HUES64 (cell line): ENCODE measurements around the gene NT5C3B.
A peak's percentile ranks its signal among the peaks of the same experiment; 100 is the strongest.
"Not testable (repeated sequence)": the region's sequence is repeated elsewhere in the genome, so short reads cannot be mapped to it uniquely, and the experiment has no call there.

Source experiments
- H3K27ac ChIP-seq: 2 replicates; pipeline ENCODE4 v1.7.0; 2013; ENCODE audit warnings: low read depth, low read length, inconsistent platforms
- H3K27me3 ChIP-seq: 2 replicates; pipeline ENCODE4 v1.6.1; 2013; ENCODE audit warnings: mild to moderate bottlenecking, low read length; ENCODE audit not compliant: insufficient read depth
- H3K36me3 ChIP-seq: 2 replicates; pipeline ENCODE4 v1.6.1; 2013; ENCODE audit warnings: mild to moderate bottlenecking, low read length; ENCODE audit not compliant: insufficient read depth
- H3K4me1 ChIP-seq: 2 replicates; pipeline ENCODE4 v1.6.1; 2013; ENCODE audit warnings: mild to moderate bottlenecking, low read length, moderate library complexity; ENCODE audit not compliant: insufficient read depth
- H3K4me3 ChIP-seq: 2 replicates; pipeline ENCODE4 v1.5.1; 2013; ENCODE audit warnings: mild to moderate bottlenecking, low read length, moderate library complexity
- H3K9ac ChIP-seq: 2 replicates; pipeline ENCODE4 v1.6.1; 2013; ENCODE audit warnings: mild to moderate bottlenecking, low read depth, low read length
- H3K9me3 ChIP-seq: 2 replicates; pipeline ENCODE4 v1.6.1; 2013; ENCODE audit warnings: low read depth, low read length; ENCODE audit not compliant: insufficient read depth
- WGBS: fragments of 150-250, 120-280 bp; methylation state at CpG from one replicate; pipeline ENCODE4 v1.1.7; 2013; ENCODE audit warnings: missing lambda C conversion rate; 5-methylcytosine and 5-hydroxymethylcytosine counted together

NT5C3B gene

GRCh38 chr17:41865596-41865893, 29.5 kb upstream of the NT5C3B start:
- peaks cover 27% of the 10 kb centered on the region for H3K4me1 ChIP-seq
- WGBS, result 17% methylated on average over 10 of the region's 10 CpGs
- peak overlapping the region; percentile 48; the same call in 1 of the 2 replicates for H3K27ac ChIP-seq
- no peaks in the 10 kb centered on the region for H3K27me3 ChIP-seq
- H3K4me3 ChIP-seq, result peak overlapping the region; percentile 92
- H3K36me3 ChIP-seq, result peaks cover 38% of the 10 kb centered on the region
- no peaks in the 10 kb centered on the region for H3K9me3 ChIP-seq
- peak overlapping the region; percentile 53; the same call in 1 of the 2 replicates for H3K9ac ChIP-seq

GRCh38 chr17:41864836-41865595, 29.0 kb upstream of the NT5C3B start, which contains the start of gene KLHL11:
Gene KLHL11, minus strand, starts transcription at chr17:41865423. Its CDS starts 53 bp downstream, at chr17:41865370.
- H3K27ac ChIP-seq, result peak within 1 kb of the TSS; percentile 82
- no peaks in the 10 kb centered on the region for H3K9me3 ChIP-seq
- H3K4me1 ChIP-seq, result peaks cover 31% of the 10 kb centered on the region
- WGBS, result under 1% methylated on average over 90 of the region's 90 CpGs
- H3K4me3 ChIP-seq, result peak within 1 kb of the TSS; percentile 92
- peak within 1 kb of the TSS; percentile 94 for H3K9ac ChIP-seq
- H3K36me3 ChIP-seq, result peaks cover 33% of the 10 kb centered on the region
- no peaks in the 10 kb centered on the region for H3K27me3 ChIP-seq

DNA sequence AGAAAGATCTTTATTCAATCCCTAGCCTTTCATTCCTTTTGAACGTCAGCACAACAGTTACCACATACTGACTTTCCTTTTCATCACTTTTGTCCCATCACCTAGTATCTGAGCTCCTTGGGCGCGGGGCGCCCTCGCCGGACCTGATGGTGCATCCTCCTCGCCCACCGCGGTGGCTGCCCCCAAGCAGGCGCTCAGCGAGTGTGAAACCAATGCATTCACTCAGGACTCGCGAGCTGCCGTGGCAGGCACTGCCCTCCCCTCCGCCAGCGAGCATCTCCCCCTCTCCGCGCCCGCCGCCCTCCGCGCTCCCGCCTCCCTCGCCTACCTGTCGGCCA, 28.4 kb upstream of the NT5C3B start:
- Histone ChIP-seq H3K4me1 (peaks cover 37% of the 10 kb centered on the region), H3K9ac (peak overlapping the region; percentile 94), H3K9me3 (no peaks in the 10 kb centered on the region), H3K4me3 (peak overlapping the region; percentile 92), H3K27me3 (no peaks in the 10 kb centered on the region), H3K27ac (peak overlapping the region; percentile 82), H3K36me3 (peaks cover 27% of the 10 kb centered on the region)
- WGBS, result under 1% methylated on average over 25 of the region's 25 CpGs

DNA sequence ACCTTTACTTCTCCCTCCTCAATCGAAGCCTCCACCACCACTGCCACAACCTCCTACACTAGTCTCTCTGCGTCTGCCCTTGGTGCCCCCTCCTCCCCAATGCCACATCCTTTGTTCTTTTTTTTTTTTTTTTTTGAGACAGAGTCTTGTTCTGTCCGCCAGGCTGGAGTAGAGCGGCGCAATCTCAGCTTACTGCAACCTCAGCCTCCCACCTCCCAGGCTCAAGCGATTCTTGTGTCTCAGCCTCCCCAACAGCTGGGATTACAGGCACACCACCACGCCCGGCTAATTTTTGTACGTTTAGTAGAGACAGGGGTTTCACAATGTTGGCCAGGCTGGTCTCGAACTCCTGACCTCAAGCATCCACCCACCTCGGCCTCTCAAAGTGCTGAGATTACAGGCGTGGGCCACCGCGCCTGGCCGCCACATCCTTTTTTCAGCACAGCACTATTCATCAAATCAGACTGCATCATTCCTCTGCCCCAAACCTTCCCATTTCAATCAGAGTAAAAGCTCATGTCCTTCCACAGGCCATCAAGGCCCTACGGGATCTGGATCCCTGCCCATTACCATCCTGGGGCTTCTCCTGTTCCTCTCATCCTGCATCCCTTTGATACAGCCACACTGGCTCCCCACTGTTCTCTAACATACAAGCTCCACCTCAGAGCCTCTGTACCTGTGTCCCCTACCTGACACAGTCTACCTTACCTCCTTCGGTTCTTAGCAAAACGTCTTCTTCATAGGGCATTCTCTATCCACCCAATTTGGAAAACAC, 27.2 kb upstream of the NT5C3B start:
- Histone ChIP-seq H3K27ac (no peak overlapping the region), H3K4me3 (peak overlapping the region; percentile 92), H3K9ac (no peak overlapping the region), H3K27me3 (no peaks in the 10 kb centered on the region), H3K4me1 (peaks cover 38% of the 10 kb centered on the region), H3K9me3 (no peaks in the 10 kb centered on the region), H3K36me3 (peaks cover 16% of the 10 kb centered on the region)
- WGBS, result 80% methylated on average over 18 of the region's 18 CpGs

- Histone ChIP-seq H3K36me3 (no peaks in the 10 kb centered on the region), H3K4me3 (peak overlapping the region; percentile 16; the same call in 1 of the 2 replicates), H3K27me3 (no peaks in the 10 kb centered on the region), H3K9me3 (no peaks in the 10 kb centered on the region), H3K9ac (no peak overlapping the region), H3K27ac (no peak overlapping the region; the same call in 1 of the 2 replicates), H3K4me1 (peaks cover 38% of the 10 kb centered on the region)
- 61% methylated on average over 3 of the region's 3 CpGs for WGBS
Observed at GRCh38 chr17:41860254-41860931, 24.4 kb upstream of the NT5C3B start.

DNA sequence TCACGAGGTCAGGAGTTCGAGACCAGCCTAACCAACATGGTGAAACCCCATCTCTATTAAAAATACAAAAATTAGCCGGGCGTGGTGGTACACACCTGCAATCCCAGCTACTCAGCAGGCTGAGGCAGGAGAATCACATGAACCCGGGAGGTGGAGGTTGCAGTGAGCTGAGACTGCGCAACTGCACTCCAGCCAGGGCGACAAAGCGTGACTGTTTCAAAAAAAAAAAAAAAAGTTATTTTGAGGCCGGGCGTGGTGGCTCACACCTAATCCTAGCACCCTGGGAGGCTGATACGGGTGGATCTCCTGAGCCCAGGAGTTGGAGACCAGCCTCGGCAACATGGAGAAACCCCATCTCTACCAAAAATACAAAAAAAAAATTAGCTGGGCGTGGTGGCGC, 15.3 kb upstream of the NT5C3B start:
- whole genome bisulfite sequencing, result 92% methylated on average over 14 of the region's 14 CpGs

GRCh38 chr17:41849251-41849990, 13.4 kb upstream of the NT5C3B start:
- no peak overlapping the region for H3K4me3 ChIP-seq
- no peak overlapping the region for H3K27ac ChIP-seq
- H3K9me3 ChIP-seq, result no peaks in the 10 kb centered on the region
- 0 out of 2 replicates have a peak, but pooled peaks cover 3% of the 10 kb centered on the region for H3K4me1 ChIP-seq
- H3K36me3 ChIP-seq, result peaks cover 28% of the 10 kb centered on the region
- WGBS, result 86% methylated on average over 2 of the region's 4 CpGs
- H3K9ac ChIP-seq, result no peak overlapping the region
- no peaks in the 10 kb centered on the region for H3K27me3 ChIP-seq

More for the DNA sequence above, 15.3 kb upstream of the NT5C3B start:
- not testable (repeated sequence) for H3K9me3 ChIP-seq, H3K4me1 ChIP-seq, H3K4me3 ChIP-seq, H3K27ac ChIP-seq, H3K9ac ChIP-seq, H3K27me3 ChIP-seq
- peaks cover 36% of the 10 kb centered on the region for H3K36me3 ChIP-seq

DNA sequence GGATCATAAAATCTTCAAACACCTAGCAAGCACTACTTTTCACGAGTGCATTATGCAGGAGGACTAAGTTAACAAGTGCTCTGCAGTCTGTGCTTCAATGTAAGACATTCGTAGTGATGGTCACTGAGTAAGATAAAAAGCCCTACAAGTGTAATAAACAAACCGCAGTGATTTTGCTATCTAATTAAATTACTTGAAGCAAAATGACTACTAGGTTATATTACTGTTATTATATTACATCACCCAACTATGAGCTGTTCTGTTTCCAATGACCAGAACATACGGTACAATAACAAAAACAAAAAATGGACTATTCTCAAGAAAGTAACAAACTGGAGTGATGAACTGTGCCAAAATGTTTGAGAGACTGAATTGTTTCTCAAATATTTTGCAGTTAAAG, 12.8 kb upstream of the NT5C3B start:
- 91% methylated on average over 3 of the region's 4 CpGs for WGBS
- Histone ChIP-seq H3K27me3 (no peaks in the 10 kb centered on the region), H3K4me3 (no peak overlapping the region), H3K27ac (no peak overlapping the region), H3K9ac (no peak overlapping the region), H3K4me1 (0 out of 2 replicates have a peak, but pooled peaks cover 3% of the 10 kb centered on the region), H3K36me3 (peaks cover 22% of the 10 kb centered on the region), H3K9me3 (no peaks in the 10 kb centered on the region)

DNA sequence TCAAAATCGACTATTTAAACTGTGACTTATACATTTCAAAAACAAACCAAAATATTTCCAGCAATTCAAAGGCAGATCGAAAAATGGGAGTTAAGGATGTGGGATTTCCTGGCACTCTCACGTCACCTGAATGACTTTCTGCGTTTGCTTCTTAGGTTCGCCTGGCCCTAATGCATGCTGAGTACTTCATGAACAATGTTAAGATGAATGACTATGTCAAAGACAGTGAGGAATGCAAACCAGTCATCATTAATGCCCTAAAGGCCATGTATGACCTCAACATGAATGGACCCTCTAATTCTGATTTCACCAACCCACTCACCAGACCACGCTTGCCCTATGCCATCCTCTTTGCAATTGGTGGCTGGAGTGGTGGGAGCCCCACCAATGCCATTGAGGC, 8.9 kb upstream of the NT5C3B start:
- Histone ChIP-seq H3K4me1 (0 out of 2 replicates have a peak, but pooled peaks cover 3% of the 10 kb centered on the region), H3K9me3 (no peaks in the 10 kb centered on the region), H3K9ac (no peak overlapping the region), H3K4me3 (no peak overlapping the region), H3K27ac (no peak overlapping the region), H3K36me3 (peaks cover 3% of the 10 kb centered on the region; the same call in 1 of the 2 replicates), H3K27me3 (no peaks in the 10 kb centered on the region)
- WGBS, result 88% methylated on average over 6 of the region's 6 CpGs

GRCh38 chr17:41840781-41841180, 4.7 kb upstream of the NT5C3B start:
- not testable (repeated sequence) for H3K27ac ChIP-seq, H3K9me3 ChIP-seq, H3K9ac ChIP-seq, H3K4me1 ChIP-seq, H3K36me3 ChIP-seq, H3K4me3 ChIP-seq
- WGBS, result 92% methylated on average over 6 of the region's 6 CpGs
- peaks cover 11% of the 10 kb centered on the region for H3K27me3 ChIP-seq
